GM18951 (cell line): ENCODE results near the gene UGT1A9.
"Not testable (repeated sequence)": the region's sequence is repeated elsewhere in the genome, so short reads cannot be mapped to it uniquely, and the experiment has no call there.

Experiments used
- POLR2A ChIP-seq: IDR thresholded peaks from 4 replicates; pipeline ENCODE4 v1.6.1; 2011; ENCODE audit warnings: mild to moderate bottlenecking; ENCODE audit not compliant: insufficient read length, insufficient read depth; ENCODE audit errors: extremely low read depth
- in situ Hi-C: fragments of 300-500 bp; cut with MboI; formaldehyde crosslinking; loops from one replicate; pipeline ENCODE4 v1.12.0; 2022; ENCODE audit warnings: low sequenced_read_pairs, mixed read lengths, inconsistent platforms; ENCODE audit not compliant: unreplicated experiment

The UGT1A9 gene

GRCh38 chr2:233707940-233708644, 36.4 kb downstream of the UGT1A9 start:
- in situ Hi-C loops, result no loop called here
- TF ChIP-seq POLR2A, result no peak

GRCh38 chr2:233708942-233709341, 37.2 kb downstream of the UGT1A9 start:
- in situ Hi-C loops, result no loop called here
- TF ChIP-seq POLR2A, result no peak

- in situ Hi-C loops, result no loop called here
- TF ChIP-seq POLR2A, result no peak
Measured at GRCh38 chr2:233711312-233712008, 39.8 kb downstream of the UGT1A9 start.

GRCh38 chr2:233712611-233713261, 41.0 kb downstream of the UGT1A9 start, which contains the start of gene UGT1A5:
Gene UGT1A5 (plus strand): TSS chr2:233712907. CDS start chr2:233712992, 85 bp downstream.
- in situ Hi-C loops, result no loop called here
- TF ChIP-seq POLR2A, result no peak

- no peak for TF ChIP-seq POLR2A
- in situ Hi-C loops, result no loop called here
Measured at GRCh38 chr2:233713262-233713615, 41.5 kb downstream of the UGT1A9 start.

- no peak for TF ChIP-seq POLR2A
- in situ Hi-C loops, result no loop called here
Measured at GRCh38 chr2:233714121-233714520, 42.4 kb downstream of the UGT1A9 start.

GRCh38 chr2:233718552-233718951, 46.9 kb downstream of the UGT1A9 start, which contains the start of gene UGT1A4:
Gene UGT1A4 (plus strand): TSS chr2:233718736. CDS start chr2:233718821, 85 bp downstream.
- in situ Hi-C loops, result no loop called here
- no peak for TF ChIP-seq POLR2A

GRCh38 chr2:233728723-233729301, 57.1 kb downstream of the UGT1A9 start, which contains the start of gene UGT1A3:
Gene UGT1A3 (plus strand): TSS chr2:233729042. CDS start chr2:233729127, 85 bp downstream.
- in situ Hi-C loops, result no loop called here

GRCh38 chr2:233736868-233737653, 65.4 kb downstream of the UGT1A9 start:
- in situ Hi-C loops, result not testable (repeated sequence)

More at GRCh38 chr2:233728723-233729301, 57.1 kb downstream of the UGT1A9 start, which contains the start of gene UGT1A3:
- no peak for TF ChIP-seq POLR2A

- in situ Hi-C loops, result no loop called here
- TF ChIP-seq POLR2A, result no peak
Measured at GRCh38 chr2:233740870-233741269, 69.2 kb downstream of the UGT1A9 start.

GRCh38 chr2:233743464-233744259, 72.0 kb downstream of the UGT1A9 start:
- TF ChIP-seq POLR2A, result no peak
- in situ Hi-C loops, result no loop called here

GRCh38 chr2:233745073-233745755, 73.5 kb downstream of the UGT1A9 start:
- TF ChIP-seq POLR2A, result no peak
- in situ Hi-C loops, result no loop called here

- in situ Hi-C loops, result not testable (repeated sequence)
Measured at GRCh38 chr2:233745838-233746237, 74.1 kb downstream of the UGT1A9 start.
